Stimulated activated CD4-positive, alpha-beta T cell treated with anti-CD3 and anti-CD28 coated beads, Interleukin-15, amount 100 ng/mL, for 48 hours (primary cell): Measurements from ENCODE around the gene CREB3L1.

ENCODE experiments used
- DNase-seq, 2 donors: peaks; one replicate each; pipeline ENCODE4 v3.0.0-alpha.2; 2020; ENCODE audit warnings: low read depth in 2 of 2

The CREB3L1 gene

GRCh38 chr11:46363455-46364005 is 86.1 kb downstream of the CREB3L1 start:
- no peak for DNase-seq

GRCh38 chr11:46364056-46364455 is 86.6 kb downstream of the CREB3L1 start:
- DNase-seq, result no peak

GRCh38 chr11:46364791-46365190 is 87.3 kb downstream of the CREB3L1 start:
- no peak for DNase-seq

- no peak for DNase-seq
Measured at GRCh38 chr11:46366260-46366659, 88.8 kb downstream of the CREB3L1 start.

- no peak for DNase-seq
Measured at GRCh38 chr11:46366661-46367161, 89.2 kb downstream of the CREB3L1 start.

GRCh38 chr11:46367244-46367915 is 89.9 kb downstream of the CREB3L1 start:
- DNase-seq, result peak in 1 of 2 donors; percentile 67

- no peak for DNase-seq
Measured at GRCh38 chr11:46367916-46368267, 90.4 kb downstream of the CREB3L1 start.

GRCh38 chr11:46369458-46370152 is 92.1 kb downstream of the CREB3L1 start:
- DNase-seq, result peak in 1 of 2 donors; percentile 54

GRCh38 chr11:46370253-46370652 is 92.8 kb downstream of the CREB3L1 start:
- DNase-seq, result no peak
